GM23338 (cell line): ENCODE data around the gene ATP8B4. TPM values are rescaled to one million over a fixed set of nuclear protein-coding genes. Genes with fewer than 3 reads are reported as not detected.

ENCODE experiments used
- ATAC-seq: fragments of 200-7000 bp; cut with Tn5 transposase; 3 replicates; pipeline ENCODE4 v1.9.1; 2020
- DNase-seq: peaks from one replicate; pipeline ENCODE4 v3.0.0-alpha.2; 2015; ENCODE audit warnings: low spot score
- H2AFZ ChIP-seq: fragments of 200-600 bp; sonication (generic); 2 replicates; pipeline ENCODE4 v1.8.0; 2016; ENCODE audit warnings: antibody characterized with exemption, mild to moderate bottlenecking, moderate library complexity
- H3F3A ChIP-seq: fragments of 200-600 bp; sonication (generic); replicated peaks from 2 replicates; pipeline ENCODE4 v1.8.0; 2017; ENCODE audit warnings: antibody characterized with exemption, mixed run types, low read depth
- H3K27ac ChIP-seq: fragments of 200-600 bp; sonication (generic); 2 replicates; pipeline ENCODE4 v1.6.1; 2016; ENCODE audit warnings: low read depth
- H3K27me3 ChIP-seq: fragments of 200-600 bp; sonication (generic); 2 replicates; pipeline ENCODE4 v1.8.0; 2016; ENCODE audit warnings: mild to moderate bottlenecking, mixed run types, moderate library complexity; ENCODE audit not compliant: insufficient read depth
- H3K36me3 ChIP-seq: fragments of 200-600 bp; sonication (generic); 2 replicates; pipeline ENCODE4 v1.8.0; 2016; ENCODE audit warnings: mild to moderate bottlenecking; ENCODE audit not compliant: insufficient read depth
- H3K4me1 ChIP-seq: fragments of 200-600 bp; sonication (generic); 2 replicates; pipeline ENCODE4 v1.8.0; 2016; ENCODE audit warnings: mild to moderate bottlenecking, moderate library complexity; ENCODE audit not compliant: insufficient read depth
- H3K4me2 ChIP-seq: fragments of 200-600 bp; sonication (generic); 2 replicates; pipeline ENCODE4 v1.7.1; 2017; ENCODE audit warnings: mixed run types
- H3K4me3 ChIP-seq: fragments of 200-600 bp; sonication (generic); 2 replicates; pipeline ENCODE4 v1.6.1; 2016; ENCODE audit warnings: mixed run types
- H3K79me2 ChIP-seq: fragments of 200-600 bp; sonication (generic); replicated peaks from 2 replicates; pipeline ENCODE4 v1.8.0; 2017; ENCODE audit warnings: mild to moderate bottlenecking; ENCODE audit not compliant: insufficient read depth
- H3K9me2 ChIP-seq: fragments of 200-600 bp; sonication (generic); 2 replicates; pipeline ENCODE4 v1.8.0; 2017; ENCODE audit not compliant: insufficient read depth
- H4K20me1 ChIP-seq: fragments of 200-600 bp; sonication (generic); replicated peaks from 2 replicates; pipeline ENCODE4 v1.8.0; 2017; ENCODE audit warnings: mild to moderate bottlenecking; ENCODE audit not compliant: insufficient read depth
- H3K27ac Mint-ChIP-seq: 2 replicates; pipeline ENCODE4 v1.8.0; 2020; ENCODE audit warnings: inconsistent platforms, mild to moderate bottlenecking, moderate library complexity, mixed read lengths
- H3K27me3 Mint-ChIP-seq: 3 replicates; pipeline ENCODE4 v1.8.0; 2022; ENCODE audit warnings: low read depth, mild to moderate bottlenecking, moderate library complexity, mixed read lengths, inconsistent platforms; ENCODE audit not compliant: insufficient read depth, poor library complexity
- H3K36me3 Mint-ChIP-seq: 3 replicates; pipeline ENCODE4 v1.8.0; 2021; ENCODE audit warnings: low read depth, mild to moderate bottlenecking, inconsistent platforms, moderate library complexity, mixed read lengths
- H3K4me1 Mint-ChIP-seq: 3 replicates; pipeline ENCODE4 v1.8.0; 2020; ENCODE audit warnings: mild to moderate bottlenecking, inconsistent platforms, mixed read lengths
- H3K4me3 Mint-ChIP-seq: 3 replicates; pipeline ENCODE4 v1.8.0; 2021; ENCODE audit warnings: moderate library complexity, mild to moderate bottlenecking, inconsistent platforms, mixed read lengths
- H3K9me3 Mint-ChIP-seq: 3 replicates; pipeline ENCODE4 v1.8.0; 2020; ENCODE audit warnings: moderate library complexity, mild to moderate bottlenecking, inconsistent platforms, mixed read lengths
- CREB1 ChIP-seq: fragments of 250-450 bp; sonication (Bioruptor Pico); IDR thresholded peaks from 2 replicates; pipeline ENCODE4 v1.5.0; 2020; ENCODE audit warnings: low read depth, mild to moderate bottlenecking, moderate library complexity
- EZH2phosphoT487 ChIP-seq: fragments of 200-600 bp; sonication (generic); IDR thresholded peaks from one replicate; pipeline ENCODE4 v1.8.1; 2018; ENCODE audit warnings: antibody characterized with exemption; ENCODE audit not compliant: unreplicated experiment
- JUNB ChIP-seq: IDR thresholded peaks from one replicate; pipeline ENCODE4 v1.6.1; 2016; ENCODE audit warnings: antibody characterized with exemption; ENCODE audit not compliant: unreplicated experiment
- POLR2AphosphoS5 ChIP-seq: IDR thresholded peaks from 2 replicates; pipeline ENCODE4 v1.6.1; 2016; ENCODE audit warnings: antibody characterized with exemption, low read depth
- STAT1 ChIP-seq: IDR thresholded peaks from one replicate; pipeline ENCODE4 v1.6.1; 2016; ENCODE audit warnings: antibody characterized with exemption; ENCODE audit not compliant: unreplicated experiment
- ZNF114 ChIP-seq: fragments of 250-450 bp; sonication (Bioruptor Pico); IDR thresholded peaks from 2 replicates; pipeline ENCODE4 v1.5.0; 2020; ENCODE audit warnings: mild to moderate bottlenecking, moderate library complexity
- polyA plus RNA-seq: library from polyadenylated mRNA; unstranded; fragments of >200 nt; fragmentation: Nextera tagmentation; extraction: Ambion mirVana; gene quantifications from 2 replicates; pipeline ENCODE4 v1.2.1, GENCODE V29; 2016
- total RNA-seq: library from RNA; depleted of rRNA; stranded (reverse); fragments of >200 nt; shearing (Covaris generic); gene quantifications from 2 replicates; pipeline ENCODE4 v1.2.3, GENCODE V29; 2014
- TF ChIP-seq, protein P1 (sequence below): fragments of 250-450 bp; sonication (Bioruptor Pico); IDR thresholded peaks from 2 replicates; pipeline ENCODE4 v1.5.0; 2020; ENCODE audit warnings: mild to moderate bottlenecking, moderate library complexity
- TF ChIP-seq, protein P2 (sequence below): IDR thresholded peaks from 2 replicates; pipeline ENCODE4 v1.6.1; 2016; ENCODE audit warnings: antibody characterized with exemption
- TF ChIP-seq, protein P3 (sequence below): IDR thresholded peaks from one replicate; pipeline ENCODE4 v1.6.1; 2018; ENCODE audit warnings: antibody characterized with exemption; ENCODE audit not compliant: unreplicated experiment

The ATP8B4 gene
- total and polyA plus RNA-seq, 2 experiments from 2014 or later, result 0.24 TPM; not detected in 1

DNA sequence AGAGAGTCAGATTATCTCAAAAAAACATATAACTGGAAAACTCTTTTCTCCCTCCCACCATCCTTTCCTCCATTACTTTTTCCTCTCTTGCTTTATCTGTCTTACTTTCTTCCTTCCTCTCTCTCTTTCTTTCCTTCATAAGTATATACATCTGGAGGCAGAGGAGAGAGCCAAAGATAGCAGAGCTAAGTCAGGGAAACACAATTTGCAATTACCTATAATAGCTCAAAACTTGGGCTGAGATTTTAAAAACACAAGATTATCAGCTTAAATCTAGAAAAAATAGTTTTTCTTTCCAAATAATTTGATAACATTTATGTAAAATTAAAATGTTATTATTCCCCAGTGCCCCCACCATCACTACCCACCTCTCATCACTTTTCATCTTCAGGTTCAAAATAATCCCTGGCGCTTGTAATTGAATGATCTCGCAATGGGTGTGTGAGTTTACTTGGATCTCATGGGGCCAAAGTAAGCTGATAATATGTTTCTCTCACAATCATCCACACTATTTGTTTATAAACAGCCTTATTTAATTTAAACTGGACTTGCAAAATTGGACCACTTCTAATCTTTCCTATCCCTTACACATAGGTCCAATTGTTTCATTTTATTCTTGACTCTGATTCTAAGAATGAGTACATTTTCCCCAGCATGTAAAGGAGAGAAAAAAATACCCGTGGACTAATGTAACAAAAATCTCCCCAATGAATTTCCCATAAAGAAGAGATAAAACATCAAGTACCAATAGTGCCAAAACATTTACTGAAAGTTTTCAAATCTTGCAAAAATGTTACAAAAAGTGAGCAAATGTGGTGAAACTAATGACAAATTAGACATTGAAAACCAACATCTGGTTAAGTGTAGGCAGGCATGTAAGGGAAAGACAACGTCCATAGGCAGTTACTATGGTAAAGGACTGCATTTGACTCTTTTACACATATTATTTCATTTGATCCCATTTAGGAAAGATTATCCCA lies 261.2 kb downstream of the ATP8B4 start:
- 0 out of 2 replicates have a peak, but pooled peaks cover 7% of the 10 kb centered on the region for H3K9me2 ChIP-seq
- no peak for TF ChIP-seq ZNF114
- no peaks in the 10 kb centered on the region for H3F3A ChIP-seq
- no peak for DNase-seq
- no peak overlapping the region for H3K27ac ChIP-seq
- H3K4me2 ChIP-seq, result no peak overlapping the region
- Mint-ChIP-seq H3K27me3 (no peaks in the 10 kb centered on the region), H3K27ac (no peak overlapping the region), H3K36me3 (no peaks in the 10 kb centered on the region), H3K4me1 (no peaks in the 10 kb centered on the region), H3K4me3 (no peak overlapping the region), H3K9me3 (no peaks in the 10 kb centered on the region)
- H3K4me3 ChIP-seq, result no peak overlapping the region
- H4K20me1 ChIP-seq, result no peaks in the 10 kb centered on the region
- no peaks in the 10 kb centered on the region for H3K79me2 ChIP-seq
- H3K4me1 ChIP-seq, result no peaks in the 10 kb centered on the region
- no peaks in the 10 kb centered on the region for H3K36me3 ChIP-seq
- ATAC-seq, result no peak
- H2AFZ ChIP-seq, result no peak overlapping the region
- no peaks in the 10 kb centered on the region for H3K27me3 ChIP-seq

DNA sequence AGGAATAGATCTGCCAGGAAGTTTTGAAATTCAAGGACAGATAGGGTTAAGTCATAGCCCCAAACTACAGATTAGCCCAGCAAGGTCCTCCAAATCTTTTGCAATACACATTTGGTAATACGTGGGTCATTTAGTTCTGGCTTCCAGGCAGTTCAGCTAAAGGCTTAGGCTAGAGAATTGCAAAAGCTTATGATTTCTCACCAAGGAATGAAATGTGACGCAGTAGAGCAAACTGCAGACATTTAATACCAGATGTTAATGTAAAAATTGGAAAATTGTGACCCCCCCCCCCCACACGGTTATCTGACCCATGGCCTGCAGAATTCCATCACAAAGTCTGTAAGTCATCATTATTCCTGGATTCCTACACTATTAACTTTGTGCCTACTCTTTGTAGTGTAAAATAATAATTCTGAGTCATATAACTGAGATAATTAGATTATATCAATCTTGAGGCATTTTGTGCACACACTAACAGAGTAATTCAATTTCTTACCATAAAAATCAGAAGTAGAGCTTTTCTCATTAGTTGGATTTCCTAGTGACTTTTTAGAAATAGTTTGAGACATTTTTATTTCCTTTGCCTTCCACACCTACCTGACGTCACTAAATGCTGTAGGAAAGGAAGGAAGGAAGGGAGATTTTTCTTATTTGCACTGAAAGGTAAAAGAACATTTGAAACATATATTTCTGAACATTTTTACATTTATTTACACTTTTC lies 263.0 kb downstream of the ATP8B4 start:
- H3K27me3 ChIP-seq, result no peaks in the 10 kb centered on the region
- no peaks in the 10 kb centered on the region for H3K79me2 ChIP-seq
- no peaks in the 10 kb centered on the region for H3K4me1 Mint-ChIP-seq
- no peaks in the 10 kb centered on the region for H3K4me1 ChIP-seq
- H3K4me3 ChIP-seq, result no peak overlapping the region
- H3K27me3 Mint-ChIP-seq, result no peaks in the 10 kb centered on the region
- H3K4me2 ChIP-seq, result no peak overlapping the region
- no peaks in the 10 kb centered on the region for H3K36me3 ChIP-seq
- H4K20me1 ChIP-seq, result no peaks in the 10 kb centered on the region
- no peak overlapping the region for H3K27ac Mint-ChIP-seq
- no peak for DNase-seq
- H3K27ac ChIP-seq, result no peak overlapping the region
- peaks cover 1% of the 10 kb centered on the region; the same call in 1 of the 3 replicates for H3K9me3 Mint-ChIP-seq
- ATAC-seq, result no peak
- H3K4me3 Mint-ChIP-seq, result no peak overlapping the region
- H2AFZ ChIP-seq, result no peak overlapping the region; the same call in 1 of the 2 replicates
- 0 out of 2 replicates have a peak, but pooled peaks cover 7% of the 10 kb centered on the region for H3K9me2 ChIP-seq
- H3F3A ChIP-seq, result no peaks in the 10 kb centered on the region
- H3K36me3 Mint-ChIP-seq, result no peaks in the 10 kb centered on the region
- TF ChIP-seq, protein P1, sequence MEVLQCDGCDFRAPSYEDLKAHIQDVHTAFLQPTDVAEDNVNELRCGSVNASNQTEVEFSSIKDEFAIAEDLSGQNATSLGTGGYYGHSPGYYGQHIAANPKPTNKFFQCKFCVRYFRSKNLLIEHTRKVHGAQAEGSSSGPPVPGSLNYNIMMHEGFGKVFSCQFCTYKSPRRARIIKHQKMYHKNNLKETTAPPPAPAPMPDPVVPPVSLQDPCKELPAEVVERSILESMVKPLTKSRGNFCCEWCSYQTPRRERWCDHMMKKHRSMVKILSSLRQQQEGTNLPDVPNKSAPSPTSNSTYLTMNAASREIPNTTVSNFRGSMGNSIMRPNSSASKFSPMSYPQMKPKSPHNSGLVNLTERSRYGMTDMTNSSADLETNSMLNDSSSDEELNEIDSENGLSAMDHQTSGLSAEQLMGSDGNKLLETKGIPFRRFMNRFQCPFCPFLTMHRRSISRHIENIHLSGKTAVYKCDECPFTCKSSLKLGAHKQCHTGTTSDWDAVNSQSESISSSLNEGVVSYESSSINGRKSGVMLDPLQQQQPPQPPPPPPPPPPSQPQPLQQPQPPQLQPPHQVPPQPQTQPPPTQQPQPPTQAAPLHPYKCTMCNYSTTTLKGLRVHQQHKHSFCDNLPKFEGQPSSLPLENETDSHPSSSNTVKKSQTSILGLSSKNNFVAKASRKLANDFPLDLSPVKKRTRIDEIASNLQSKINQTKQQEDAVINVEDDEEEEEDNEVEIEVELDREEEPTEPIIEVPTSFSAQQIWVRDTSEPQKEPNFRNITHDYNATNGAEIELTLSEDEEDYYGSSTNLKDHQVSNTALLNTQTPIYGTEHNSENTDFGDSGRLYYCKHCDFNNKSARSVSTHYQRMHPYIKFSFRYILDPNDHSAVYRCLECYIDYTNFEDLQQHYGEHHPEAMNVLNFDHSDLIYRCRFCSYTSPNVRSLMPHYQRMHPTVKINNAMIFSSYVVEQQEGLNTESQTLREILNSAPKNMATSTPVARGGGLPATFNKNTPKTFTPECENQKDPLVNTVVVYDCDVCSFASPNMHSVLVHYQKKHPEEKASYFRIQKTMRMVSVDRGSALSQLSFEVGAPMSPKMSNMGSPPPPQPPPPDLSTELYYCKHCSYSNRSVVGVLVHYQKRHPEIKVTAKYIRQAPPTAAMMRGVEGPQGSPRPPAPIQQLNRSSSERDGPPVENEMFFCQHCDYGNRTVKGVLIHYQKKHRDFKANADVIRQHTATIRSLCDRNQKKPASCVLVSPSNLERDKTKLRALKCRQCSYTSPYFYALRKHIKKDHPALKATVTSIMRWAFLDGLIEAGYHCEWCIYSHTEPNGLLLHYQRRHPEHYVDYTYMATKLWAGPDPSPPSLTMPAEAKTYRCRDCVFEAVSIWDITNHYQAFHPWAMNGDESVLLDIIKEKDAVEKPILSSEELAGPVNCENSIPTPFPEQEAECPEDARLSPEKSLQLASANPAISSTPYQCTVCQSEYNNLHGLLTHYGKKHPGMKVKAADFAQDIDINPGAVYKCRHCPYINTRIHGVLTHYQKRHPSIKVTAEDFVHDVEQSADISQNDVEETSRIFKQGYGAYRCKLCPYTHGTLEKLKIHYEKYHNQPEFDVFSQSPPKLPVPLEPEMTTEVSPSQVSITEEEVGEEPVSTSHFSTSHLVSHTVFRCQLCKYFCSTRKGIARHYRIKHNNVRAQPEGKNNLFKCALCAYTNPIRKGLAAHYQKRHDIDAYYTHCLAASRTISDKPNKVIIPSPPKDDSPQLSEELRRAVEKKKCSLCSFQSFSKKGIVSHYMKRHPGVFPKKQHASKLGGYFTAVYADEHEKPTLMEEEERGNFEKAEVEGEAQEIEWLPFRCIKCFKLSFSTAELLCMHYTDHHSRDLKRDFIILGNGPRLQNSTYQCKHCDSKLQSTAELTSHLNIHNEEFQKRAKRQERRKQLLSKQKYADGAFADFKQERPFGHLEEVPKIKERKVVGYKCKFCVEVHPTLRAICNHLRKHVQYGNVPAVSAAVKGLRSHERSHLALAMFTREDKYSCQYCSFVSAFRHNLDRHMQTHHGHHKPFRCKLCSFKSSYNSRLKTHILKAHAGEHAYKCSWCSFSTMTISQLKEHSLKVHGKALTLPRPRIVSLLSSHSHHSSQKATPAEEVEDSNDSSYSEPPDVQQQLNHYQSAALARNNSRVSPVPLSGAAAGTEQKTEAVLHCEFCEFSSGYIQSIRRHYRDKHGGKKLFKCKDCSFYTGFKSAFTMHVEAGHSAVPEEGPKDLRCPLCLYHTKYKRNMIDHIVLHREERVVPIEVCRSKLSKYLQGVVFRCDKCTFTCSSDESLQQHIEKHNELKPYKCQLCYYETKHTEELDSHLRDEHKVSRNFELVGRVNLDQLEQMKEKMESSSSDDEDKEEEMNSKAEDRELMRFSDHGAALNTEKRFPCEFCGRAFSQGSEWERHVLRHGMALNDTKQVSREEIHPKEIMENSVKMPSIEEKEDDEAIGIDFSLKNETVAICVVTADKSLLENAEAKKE (CRISPR knock-in tag), result no peak
- TF ChIP-seq, protein P2, sequence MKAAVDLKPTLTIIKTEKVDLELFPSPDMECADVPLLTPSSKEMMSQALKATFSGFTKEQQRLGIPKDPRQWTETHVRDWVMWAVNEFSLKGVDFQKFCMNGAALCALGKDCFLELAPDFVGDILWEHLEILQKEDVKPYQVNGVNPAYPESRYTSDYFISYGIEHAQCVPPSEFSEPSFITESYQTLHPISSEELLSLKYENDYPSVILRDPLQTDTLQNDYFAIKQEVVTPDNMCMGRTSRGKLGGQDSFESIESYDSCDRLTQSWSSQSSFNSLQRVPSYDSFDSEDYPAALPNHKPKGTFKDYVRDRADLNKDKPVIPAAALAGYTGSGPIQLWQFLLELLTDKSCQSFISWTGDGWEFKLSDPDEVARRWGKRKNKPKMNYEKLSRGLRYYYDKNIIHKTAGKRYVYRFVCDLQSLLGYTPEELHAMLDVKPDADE, result no peak
- TF ChIP-seq POLR2AphosphoS5 (no peak), JUNB (no peak), STAT1 (no peak), CREB1 (no peak), EZH2phosphoT487 (no peak)
- TF ChIP-seq, protein P3, sequence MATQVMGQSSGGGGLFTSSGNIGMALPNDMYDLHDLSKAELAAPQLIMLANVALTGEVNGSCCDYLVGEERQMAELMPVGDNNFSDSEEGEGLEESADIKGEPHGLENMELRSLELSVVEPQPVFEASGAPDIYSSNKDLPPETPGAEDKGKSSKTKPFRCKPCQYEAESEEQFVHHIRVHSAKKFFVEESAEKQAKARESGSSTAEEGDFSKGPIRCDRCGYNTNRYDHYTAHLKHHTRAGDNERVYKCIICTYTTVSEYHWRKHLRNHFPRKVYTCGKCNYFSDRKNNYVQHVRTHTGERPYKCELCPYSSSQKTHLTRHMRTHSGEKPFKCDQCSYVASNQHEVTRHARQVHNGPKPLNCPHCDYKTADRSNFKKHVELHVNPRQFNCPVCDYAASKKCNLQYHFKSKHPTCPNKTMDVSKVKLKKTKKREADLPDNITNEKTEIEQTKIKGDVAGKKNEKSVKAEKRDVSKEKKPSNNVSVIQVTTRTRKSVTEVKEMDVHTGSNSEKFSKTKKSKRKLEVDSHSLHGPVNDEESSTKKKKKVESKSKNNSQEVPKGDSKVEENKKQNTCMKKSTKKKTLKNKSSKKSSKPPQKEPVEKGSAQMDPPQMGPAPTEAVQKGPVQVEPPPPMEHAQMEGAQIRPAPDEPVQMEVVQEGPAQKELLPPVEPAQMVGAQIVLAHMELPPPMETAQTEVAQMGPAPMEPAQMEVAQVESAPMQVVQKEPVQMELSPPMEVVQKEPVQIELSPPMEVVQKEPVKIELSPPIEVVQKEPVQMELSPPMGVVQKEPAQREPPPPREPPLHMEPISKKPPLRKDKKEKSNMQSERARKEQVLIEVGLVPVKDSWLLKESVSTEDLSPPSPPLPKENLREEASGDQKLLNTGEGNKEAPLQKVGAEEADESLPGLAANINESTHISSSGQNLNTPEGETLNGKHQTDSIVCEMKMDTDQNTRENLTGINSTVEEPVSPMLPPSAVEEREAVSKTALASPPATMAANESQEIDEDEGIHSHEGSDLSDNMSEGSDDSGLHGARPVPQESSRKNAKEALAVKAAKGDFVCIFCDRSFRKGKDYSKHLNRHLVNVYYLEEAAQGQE, result no peak
